HEK293 (cell line): ENCODE results near the gene DNAJB14.

Experiments used
- CTCF ChIA-PET: fragments of 350-600 bp; formaldehyde crosslinking; extraction: SDS; loops from one replicate; lab custom pipeline; 2021; ENCODE audit warnings: antibody characterized with exemption; lab: Yijun Ruan, JAX
- POLR2A ChIA-PET: fragments of 300-600 bp; formaldehyde crosslinking; extraction: SDS; loops from one replicate; lab custom pipeline; 2020; ENCODE audit warnings: antibody characterized with exemption, inconsistent platforms; lab: Yijun Ruan, JAX
- H3K27ac ChIP-seq: fragments of 200-500 bp; sonication (Bioruptor generic); 2 replicates; pipeline ENCODE4 v1.5.1; 2014; ENCODE audit warnings: low read depth, low read length, control low read depth, inconsistent platforms; ENCODE audit errors: extremely low read depth
- H3K36me3 ChIP-seq, 2 experiments: fragments of 200-500 bp in 1 of 2; sonication (Bioruptor generic) in 1 of 2; 1 replicate in 1 of 2; 2 replicates in 1 of 2; pipeline ENCODE4 v1.5.1; 2014 to 2017; ENCODE audit warnings: inconsistent platforms in 2 of 2, low read length in 2 of 2; ENCODE audit not compliant: control insufficient read depth in 2 of 2, insufficient read depth in 1 of 2
- H3K4me1 ChIP-seq: fragments of 200-500 bp; sonication (Bioruptor generic); 2 replicates; pipeline ENCODE4 v1.5.1; 2014; ENCODE audit warnings: mild to moderate bottlenecking, low read length, inconsistent platforms; ENCODE audit not compliant: control insufficient read depth, insufficient read depth
- H3K4me3 ChIP-seq: 2 replicates; pipeline ENCODE4 v1.5.1; 2011; ENCODE audit warnings: low read depth, mild to moderate bottlenecking, control low read depth, low read length, moderate library complexity
- H3K9me3 ChIP-seq: fragments of 200-500 bp; sonication (Bioruptor generic); 2 replicates; pipeline ENCODE4 v1.5.1; 2014; ENCODE audit warnings: low read depth, low read length, inconsistent platforms; ENCODE audit not compliant: control insufficient read depth, insufficient read depth
- GLIS2 ChIP-seq: fragments of 450-650 bp; formaldehyde crosslinking; IDR thresholded peaks from 2 replicates; pipeline ENCODE4 v1.5.1; 2016; ENCODE audit warnings: missing biosample characterization, missing genetic modification characterization
- KLF10 ChIP-seq: fragments of 450-650 bp; IDR thresholded peaks from 2 replicates; pipeline ENCODE4 v1.5.1; 2018; ENCODE audit warnings: missing biosample characterization, mild to moderate bottlenecking, missing genetic modification characterization
- KLF16 ChIP-seq: fragments of 450-650 bp; formaldehyde crosslinking; IDR thresholded peaks from 2 replicates; pipeline ENCODE4 v1.5.1; 2017; ENCODE audit warnings: missing biosample characterization, missing genetic modification characterization
- KLF7 ChIP-seq: fragments of 450-650 bp; formaldehyde crosslinking; IDR thresholded peaks from 2 replicates; pipeline ENCODE4 v1.5.1; 2016; ENCODE audit warnings: missing biosample characterization, missing genetic modification characterization, borderline replicate concordance
- PRDM6 ChIP-seq: fragments of 450-650 bp; formaldehyde crosslinking; IDR thresholded peaks from 2 replicates; pipeline ENCODE4 v1.5.1; 2017; ENCODE audit warnings: missing biosample characterization, missing genetic modification characterization
- ZBTB21 ChIP-seq: fragments of 450-650 bp; formaldehyde crosslinking; IDR thresholded peaks from 2 replicates; pipeline ENCODE4 v1.5.1; 2017; ENCODE audit warnings: missing biosample characterization, missing genetic modification characterization
- ZFP3 ChIP-seq: fragments of 450-650 bp; formaldehyde crosslinking; IDR thresholded peaks from 2 replicates; pipeline ENCODE4 v1.5.1; 2016; ENCODE audit warnings: low read depth, missing biosample characterization, missing genetic modification characterization
- ZNF10 ChIP-seq: fragments of 450-650 bp; formaldehyde crosslinking; IDR thresholded peaks from 2 replicates; pipeline ENCODE4 v1.5.1; 2017; ENCODE audit warnings: missing biosample characterization, missing genetic modification characterization
- ZNF114 ChIP-seq: fragments of 450-650 bp; formaldehyde crosslinking; IDR thresholded peaks from 2 replicates; pipeline ENCODE4 v1.5.0; 2017; ENCODE audit warnings: missing biosample characterization, missing genetic modification characterization
- ZNF133 ChIP-seq: fragments of 450-650 bp; formaldehyde crosslinking; IDR thresholded peaks from 2 replicates; pipeline ENCODE4 v1.5.1; 2016; ENCODE audit warnings: missing biosample characterization, missing genetic modification characterization
- ZNF148 ChIP-seq: fragments of 450-650 bp; formaldehyde crosslinking; IDR thresholded peaks from 2 replicates; pipeline ENCODE4 v1.5.0; 2017; ENCODE audit warnings: missing biosample characterization, missing genetic modification characterization, borderline replicate concordance
- ZNF175 ChIP-seq: fragments of 450-650 bp; formaldehyde crosslinking; IDR thresholded peaks from 2 replicates; pipeline ENCODE4 v1.5.1; 2016; ENCODE audit warnings: missing biosample characterization, missing genetic modification characterization
- ZNF221 ChIP-seq: fragments of 450-650 bp; formaldehyde crosslinking; IDR thresholded peaks from 2 replicates; pipeline ENCODE4 v1.5.1; 2017; ENCODE audit warnings: missing biosample characterization, missing genetic modification characterization, borderline replicate concordance
- ZNF23 ChIP-seq: fragments of 450-650 bp; formaldehyde crosslinking; IDR thresholded peaks from 2 replicates; pipeline ENCODE4 v1.5.1; 2016; ENCODE audit warnings: missing biosample characterization, missing genetic modification characterization, borderline replicate concordance
- ZNF24 ChIP-seq: fragments of 450-650 bp; formaldehyde crosslinking; IDR thresholded peaks from 2 replicates; pipeline ENCODE4 v1.5.1; 2016; ENCODE audit warnings: missing biosample characterization, missing genetic modification characterization
- ZNF274 ChIP-seq, 2 experiments: fragments of 200-500 bp in 1 of 2; fragments of 450-650 bp in 1 of 2; sonication (Bioruptor generic) in 1 of 2; formaldehyde crosslinking in 1 of 2; IDR thresholded peaks; 2 replicates each; pipeline versions ENCODE4 v1.5.1 to v1.6.1; 2014 to 2016; ENCODE audit warnings: borderline replicate concordance in 1 of 2, inconsistent platforms in 1 of 2, low read length in 1 of 2, missing biosample characterization in 1 of 2, missing genetic modification characterization in 1 of 2
- ZNF292 ChIP-seq: fragments of 450-650 bp; formaldehyde crosslinking; IDR thresholded peaks from 2 replicates; pipeline ENCODE4 v1.5.1; 2016; ENCODE audit warnings: low read depth, missing biosample characterization, missing genetic modification characterization, borderline replicate concordance
- ZNF302 ChIP-seq: fragments of 450-650 bp; formaldehyde crosslinking; IDR thresholded peaks from 2 replicates; pipeline ENCODE4 v1.5.1; 2016; ENCODE audit warnings: missing biosample characterization, missing genetic modification characterization, low read depth
- ZNF423 ChIP-seq: fragments of 450-650 bp; formaldehyde crosslinking; IDR thresholded peaks from 2 replicates; pipeline ENCODE4 v1.5.1; 2016; ENCODE audit warnings: missing biosample characterization, missing genetic modification characterization
- ZNF48 ChIP-seq: fragments of 450-650 bp; formaldehyde crosslinking; IDR thresholded peaks from 2 replicates; pipeline ENCODE4 v1.5.1; 2016; ENCODE audit warnings: missing biosample characterization, missing genetic modification characterization
- ZNF585B ChIP-seq: fragments of 450-650 bp; formaldehyde crosslinking; IDR thresholded peaks from 2 replicates; pipeline ENCODE4 v1.5.1; 2016; ENCODE audit warnings: missing biosample characterization, missing genetic modification characterization
- ZNF629 ChIP-seq: fragments of 450-650 bp; formaldehyde crosslinking; IDR thresholded peaks from 2 replicates; pipeline ENCODE4 v1.5.1; 2017; ENCODE audit warnings: missing biosample characterization, missing genetic modification characterization
- ZNF76 ChIP-seq: fragments of 450-650 bp; formaldehyde crosslinking; IDR thresholded peaks from 2 replicates; pipeline ENCODE4; 2016; ENCODE audit warnings: low read depth, missing biosample characterization, missing genetic modification characterization, borderline replicate concordance
- TF ChIP-seq, protein P1 (sequence below): fragments of 450-650 bp; formaldehyde crosslinking; IDR thresholded peaks from 2 replicates; pipeline ENCODE4 v1.5.1; 2016; ENCODE audit warnings: missing biosample characterization, missing genetic modification characterization
- TF ChIP-seq, protein P2 (sequence below): fragments of 450-650 bp; formaldehyde crosslinking; IDR thresholded peaks from 2 replicates; pipeline ENCODE4 v1.5.1; 2017; ENCODE audit warnings: missing biosample characterization, missing genetic modification characterization

The DNAJB14 gene

DNA sequence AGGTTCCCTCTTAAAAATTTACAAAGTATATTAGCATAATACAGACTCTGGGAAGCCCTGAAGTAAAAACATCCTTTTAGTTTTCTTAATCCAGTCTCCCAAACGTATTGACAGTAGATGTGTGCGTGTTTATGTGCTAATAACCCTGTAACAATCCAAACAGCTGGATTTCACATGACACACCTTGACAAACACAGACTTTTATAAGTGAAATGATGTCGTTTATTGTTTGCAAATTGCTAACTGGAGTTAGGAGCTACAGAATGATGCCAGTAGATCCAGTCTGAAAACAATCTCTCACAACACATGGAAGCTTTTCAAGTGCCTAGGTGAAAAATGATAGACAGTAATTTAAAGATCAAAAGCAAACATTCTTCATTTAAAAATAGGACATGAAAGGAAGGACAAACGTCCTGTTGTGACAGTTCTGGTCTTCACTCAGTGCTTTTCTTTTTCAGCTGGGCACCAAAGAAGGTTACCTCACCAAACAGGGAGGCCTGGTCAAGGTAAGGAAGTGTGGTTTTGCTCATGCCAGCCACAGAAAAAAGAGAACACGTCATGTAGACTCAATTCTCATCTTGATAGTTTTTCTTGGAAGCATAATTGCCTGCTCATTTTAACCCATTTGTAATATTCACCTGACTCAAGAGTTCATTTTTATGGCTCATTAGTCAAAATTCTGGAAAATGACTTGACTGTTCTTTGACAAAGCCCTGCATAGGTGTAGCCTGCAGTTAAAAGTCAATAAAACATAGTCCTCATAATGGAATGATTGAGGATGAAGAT is 85.1 kb downstream of the DNAJB14 start:
- POLR2A ChIA-PET, result no interaction called here
- H3K4me3 ChIP-seq, result no peak overlapping the region
- H3K36me3 ChIP-seq, result no peaks in the 10 kb centered on the region
- no peaks in the 10 kb centered on the region for H3K4me1 ChIP-seq
- no peaks in the 10 kb centered on the region for H3K9me3 ChIP-seq
- CTCF ChIA-PET, result no interaction called here
- no peak overlapping the region for H3K27ac ChIP-seq
- TF ChIP-seq ZFP3, result no peak
- TF ChIP-seq KLF7, result no peak
- no peak for TF ChIP-seq ZNF133 (tag by site-specific recombination)
- no peak for TF ChIP-seq ZNF76 (tag by site-specific recombination)
- no peak for TF ChIP-seq KLF16 (tag by site-specific recombination)
- no peak for TF ChIP-seq ZNF23 (tag by site-specific recombination)
- no peak for TF ChIP-seq ZNF24 (tag by site-specific recombination)
- TF ChIP-seq ZNF292 (tag by site-specific recombination), result no peak
- TF ChIP-seq ZNF10 (tag by site-specific recombination), result no peak
- TF ChIP-seq ZNF274 (IDR thresholded peaks at IDR 0.05; ENCODE audit: low read length), result no peak
- no peak for TF ChIP-seq ZNF274 (tag by site-specific recombination; IDR thresholded peaks at IDR 0.05; ENCODE audit: borderline replicate concordance)
- TF ChIP-seq, protein P1, sequence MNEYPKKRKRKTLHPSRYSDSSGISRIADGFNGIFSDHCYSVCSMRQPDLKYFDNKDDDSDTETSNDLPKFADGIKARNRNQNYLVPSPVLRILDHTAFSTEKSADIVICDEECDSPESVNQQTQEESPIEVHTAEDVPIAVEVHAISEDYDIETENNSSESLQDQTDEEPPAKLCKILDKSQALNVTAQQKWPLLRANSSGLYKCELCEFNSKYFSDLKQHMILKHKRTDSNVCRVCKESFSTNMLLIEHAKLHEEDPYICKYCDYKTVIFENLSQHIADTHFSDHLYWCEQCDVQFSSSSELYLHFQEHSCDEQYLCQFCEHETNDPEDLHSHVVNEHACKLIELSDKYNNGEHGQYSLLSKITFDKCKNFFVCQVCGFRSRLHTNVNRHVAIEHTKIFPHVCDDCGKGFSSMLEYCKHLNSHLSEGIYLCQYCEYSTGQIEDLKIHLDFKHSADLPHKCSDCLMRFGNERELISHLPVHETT, result no peak
- TF ChIP-seq ZBTB21, result no peak

DNA sequence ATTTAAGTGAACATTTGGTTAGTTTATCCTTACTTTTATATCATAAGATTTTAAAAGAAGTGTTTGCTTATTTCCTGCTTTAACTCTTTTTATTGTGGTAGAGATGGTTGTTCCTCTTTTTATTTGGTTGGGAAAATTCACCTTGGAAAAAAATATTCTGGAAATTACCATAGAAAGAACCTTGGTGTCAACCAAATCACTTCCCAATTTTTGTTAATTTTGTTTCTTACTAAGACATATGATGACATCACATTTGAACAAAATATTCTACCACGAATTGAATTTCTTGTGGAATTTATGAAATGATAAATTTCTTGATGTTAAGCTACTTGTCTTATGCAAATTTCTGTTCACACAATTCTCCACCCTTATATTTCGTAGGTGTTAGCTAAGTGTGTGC is 85.9 kb downstream of the DNAJB14 start:
- no peaks in the 10 kb centered on the region for H3K9me3 ChIP-seq
- H3K4me1 ChIP-seq, result no peaks in the 10 kb centered on the region
- no peak overlapping the region for H3K27ac ChIP-seq
- H3K4me3 ChIP-seq, result no peak overlapping the region
- no peak for TF ChIP-seq KLF7
- no peak for TF ChIP-seq ZNF114
- no peak for TF ChIP-seq ZNF629
- no peak for TF ChIP-seq ZNF48
- TF ChIP-seq, protein P2, sequence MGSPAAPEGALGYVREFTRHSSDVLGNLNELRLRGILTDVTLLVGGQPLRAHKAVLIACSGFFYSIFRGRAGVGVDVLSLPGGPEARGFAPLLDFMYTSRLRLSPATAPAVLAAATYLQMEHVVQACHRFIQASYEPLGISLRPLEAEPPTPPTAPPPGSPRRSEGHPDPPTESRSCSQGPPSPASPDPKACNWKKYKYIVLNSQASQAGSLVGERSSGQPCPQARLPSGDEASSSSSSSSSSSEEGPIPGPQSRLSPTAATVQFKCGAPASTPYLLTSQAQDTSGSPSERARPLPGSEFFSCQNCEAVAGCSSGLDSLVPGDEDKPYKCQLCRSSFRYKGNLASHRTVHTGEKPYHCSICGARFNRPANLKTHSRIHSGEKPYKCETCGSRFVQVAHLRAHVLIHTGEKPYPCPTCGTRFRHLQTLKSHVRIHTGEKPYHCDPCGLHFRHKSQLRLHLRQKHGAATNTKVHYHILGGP, result no peak
- no peak for TF ChIP-seq ZNF221 (tag by site-specific recombination)
- TF ChIP-seq ZNF148 (tag by site-specific recombination), result no peak
- TF ChIP-seq ZNF302 (tag by site-specific recombination), result no peak
- no peak for TF ChIP-seq KLF10 (tag by site-specific recombination)
- no peak for TF ChIP-seq ZNF585B (tag by site-specific recombination)
- no peak for TF ChIP-seq PRDM6
- TF ChIP-seq ZNF423 (tag by site-specific recombination), result no peak
- no peak for TF ChIP-seq ZNF175 (tag by site-specific recombination)
- TF ChIP-seq GLIS2, result no peak
- TF ChIP-seq, all 188 proteins: peak for 0
- H3K36me3 ChIP-seq, result no peaks in the 10 kb centered on the region
- CTCF ChIA-PET, result no interaction called here
- POLR2A ChIA-PET, result no interaction called here
